ENCODE data around the gene LRRC8C.

DNA sequence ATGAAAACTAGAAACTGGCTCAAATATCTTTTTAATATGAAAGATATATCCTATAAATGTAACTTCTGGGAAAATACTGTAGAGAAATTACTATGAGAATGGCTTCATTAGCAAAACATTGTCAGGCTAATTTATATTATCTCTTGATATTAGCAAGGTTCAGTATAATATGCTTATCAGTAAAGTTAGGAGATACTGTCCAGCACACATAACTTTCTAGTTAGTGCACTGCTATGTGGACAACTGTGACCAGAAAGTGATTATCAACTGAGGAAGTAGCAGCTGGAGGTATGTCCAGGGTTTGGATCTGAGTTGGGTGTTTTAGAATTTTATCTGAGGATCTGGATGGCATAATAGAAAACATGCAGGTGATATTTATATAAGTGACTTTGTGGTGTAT is 7.5 kb downstream of the LRRC8C start:
- TF ChIP-seq, protein P1, sequence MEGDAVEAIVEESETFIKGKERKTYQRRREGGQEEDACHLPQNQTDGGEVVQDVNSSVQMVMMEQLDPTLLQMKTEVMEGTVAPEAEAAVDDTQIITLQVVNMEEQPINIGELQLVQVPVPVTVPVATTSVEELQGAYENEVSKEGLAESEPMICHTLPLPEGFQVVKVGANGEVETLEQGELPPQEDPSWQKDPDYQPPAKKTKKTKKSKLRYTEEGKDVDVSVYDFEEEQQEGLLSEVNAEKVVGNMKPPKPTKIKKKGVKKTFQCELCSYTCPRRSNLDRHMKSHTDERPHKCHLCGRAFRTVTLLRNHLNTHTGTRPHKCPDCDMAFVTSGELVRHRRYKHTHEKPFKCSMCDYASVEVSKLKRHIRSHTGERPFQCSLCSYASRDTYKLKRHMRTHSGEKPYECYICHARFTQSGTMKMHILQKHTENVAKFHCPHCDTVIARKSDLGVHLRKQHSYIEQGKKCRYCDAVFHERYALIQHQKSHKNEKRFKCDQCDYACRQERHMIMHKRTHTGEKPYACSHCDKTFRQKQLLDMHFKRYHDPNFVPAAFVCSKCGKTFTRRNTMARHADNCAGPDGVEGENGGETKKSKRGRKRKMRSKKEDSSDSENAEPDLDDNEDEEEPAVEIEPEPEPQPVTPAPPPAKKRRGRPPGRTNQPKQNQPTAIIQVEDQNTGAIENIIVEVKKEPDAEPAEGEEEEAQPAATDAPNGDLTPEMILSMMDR (IDR thresholded peaks at IDR 0.05) = no peak
- no peak for TF ChIP-seq POLR2A (IDR thresholded peaks at IDR 0.05)
